ENCODE measurements around the gene NKD2.

DNA sequence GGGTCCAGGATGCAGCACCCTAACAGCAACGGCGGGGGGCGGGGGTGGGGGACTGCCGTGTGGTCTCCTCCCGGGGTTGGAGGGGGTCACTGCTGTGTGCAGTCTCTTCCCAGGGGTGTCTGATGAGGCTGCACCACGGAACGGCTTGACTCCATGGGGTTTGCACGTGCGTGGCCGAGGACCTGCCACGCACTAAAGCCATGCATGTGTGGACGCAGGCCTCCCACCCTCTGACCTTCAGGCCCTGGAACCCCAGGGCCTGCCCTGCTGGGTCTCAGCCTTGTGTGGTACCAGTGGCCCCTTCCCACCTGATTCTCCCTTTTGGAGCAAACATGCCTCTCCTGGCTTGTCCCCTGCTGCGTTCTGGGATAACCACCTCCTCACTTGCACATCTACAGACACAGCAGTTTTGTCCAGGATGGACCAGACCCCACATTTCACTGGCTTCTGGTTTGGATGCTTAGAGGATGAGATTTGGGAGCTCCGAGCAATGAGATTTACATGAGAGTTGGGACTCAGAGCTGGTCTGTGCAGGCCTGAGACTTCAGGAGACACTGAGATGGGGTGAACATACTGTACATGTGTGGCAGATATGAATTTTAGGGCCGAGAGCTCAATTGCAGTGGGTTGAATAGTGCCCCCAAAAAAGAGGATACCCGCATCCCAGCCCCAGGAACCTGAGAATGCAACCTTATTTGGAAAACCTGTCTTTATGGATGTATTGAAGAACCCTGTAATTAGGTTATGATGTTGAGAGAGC is 57.5 kb downstream of the NKD2 start:
- TF ChIP-seq, protein P1, sequence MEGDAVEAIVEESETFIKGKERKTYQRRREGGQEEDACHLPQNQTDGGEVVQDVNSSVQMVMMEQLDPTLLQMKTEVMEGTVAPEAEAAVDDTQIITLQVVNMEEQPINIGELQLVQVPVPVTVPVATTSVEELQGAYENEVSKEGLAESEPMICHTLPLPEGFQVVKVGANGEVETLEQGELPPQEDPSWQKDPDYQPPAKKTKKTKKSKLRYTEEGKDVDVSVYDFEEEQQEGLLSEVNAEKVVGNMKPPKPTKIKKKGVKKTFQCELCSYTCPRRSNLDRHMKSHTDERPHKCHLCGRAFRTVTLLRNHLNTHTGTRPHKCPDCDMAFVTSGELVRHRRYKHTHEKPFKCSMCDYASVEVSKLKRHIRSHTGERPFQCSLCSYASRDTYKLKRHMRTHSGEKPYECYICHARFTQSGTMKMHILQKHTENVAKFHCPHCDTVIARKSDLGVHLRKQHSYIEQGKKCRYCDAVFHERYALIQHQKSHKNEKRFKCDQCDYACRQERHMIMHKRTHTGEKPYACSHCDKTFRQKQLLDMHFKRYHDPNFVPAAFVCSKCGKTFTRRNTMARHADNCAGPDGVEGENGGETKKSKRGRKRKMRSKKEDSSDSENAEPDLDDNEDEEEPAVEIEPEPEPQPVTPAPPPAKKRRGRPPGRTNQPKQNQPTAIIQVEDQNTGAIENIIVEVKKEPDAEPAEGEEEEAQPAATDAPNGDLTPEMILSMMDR (conservative IDR thresholded peaks at IDR 0.05; ENCODE audit: low read length) = no peak
- TF ChIP-seq EZH2phosphoT487 (IDR thresholded peaks at IDR 0.05; ENCODE audit: borderline replicate concordance) = no peak
